Measurements from ENCODE around the gene CEP164.

Gene CEP164

DNA sequence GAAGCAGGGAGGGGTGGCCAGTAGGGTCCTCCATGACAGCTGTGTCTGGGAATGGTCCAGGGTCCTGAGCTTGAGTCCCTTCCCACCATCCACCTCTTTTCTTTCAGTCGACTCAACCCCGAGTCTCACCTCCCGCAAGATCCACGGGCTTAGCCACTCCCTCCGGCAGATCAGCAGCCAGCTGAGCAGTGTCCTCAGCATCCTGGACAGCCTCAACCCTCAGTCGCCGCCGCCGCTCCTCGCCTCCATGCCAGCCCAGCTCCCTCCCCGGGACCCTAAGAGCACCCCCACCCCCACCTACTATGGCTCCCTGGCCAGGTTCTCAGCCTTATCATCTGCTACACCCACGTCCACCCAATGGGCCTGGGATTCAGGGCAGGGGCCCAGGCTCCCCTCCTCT lies 81.9 kb downstream of the CEP164 start:
- H3K4me3 Mint-ChIP-seq: no peak overlapping the region

DNA sequence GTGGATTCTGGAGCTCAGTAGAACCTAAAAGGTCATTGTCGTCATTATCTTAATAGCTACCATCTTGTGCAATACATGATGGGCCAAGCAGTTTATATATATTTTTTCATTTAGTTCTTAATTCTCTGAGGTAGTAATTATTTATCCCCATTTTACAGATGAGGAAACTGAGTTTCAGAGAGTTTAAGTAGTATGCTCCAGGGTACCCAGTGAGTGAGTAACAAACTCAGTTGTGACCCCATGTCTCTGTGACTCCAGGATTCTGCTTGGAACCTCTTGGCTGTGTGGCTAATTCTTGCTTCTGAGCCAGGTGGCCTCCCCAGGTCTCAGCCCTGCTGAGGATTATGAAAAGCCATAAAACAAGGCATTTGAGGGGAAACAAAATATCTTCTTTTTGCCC lies 82.6 kb downstream of the CEP164 start:
- Mint-ChIP-seq H3K36me3 (ENCODE audit: low read depth) (peaks cover 75% of the 10 kb centered on the region), H3K27me3 (no peaks in the 10 kb centered on the region), H3K4me1 (ENCODE audit: low read depth) (peaks cover 7% of the 10 kb centered on the region), H3K9me3 (peaks cover 12% of the 10 kb centered on the region), H3K27ac (no peak overlapping the region), H3K4me3 (no peak overlapping the region)
- intact Hi-C loops (cut with micrococcal nuclease): no loop called here

More for the DNA sequence above, 81.9 kb downstream of the CEP164 start:
- peaks cover 16% of the 10 kb centered on the region for H3K9me3 Mint-ChIP-seq
- H3K36me3 Mint-ChIP-seq (ENCODE audit: low read depth): peaks cover 82% of the 10 kb centered on the region
- intact Hi-C loops (cut with micrococcal nuclease): no loop called here
- H3K27me3 Mint-ChIP-seq: no peaks in the 10 kb centered on the region
- H3K4me1 Mint-ChIP-seq (ENCODE audit: low read depth): peaks cover 7% of the 10 kb centered on the region
- no peak overlapping the region for H3K27ac Mint-ChIP-seq

- H3K9me3 Mint-ChIP-seq: peaks cover 3% of the 10 kb centered on the region
Observed at GRCh38 chr11:117410861-117411710, 83.4 kb downstream of the CEP164 start.

GRCh38 chr11:117411736-117412135 lies 84.1 kb downstream of the CEP164 start:
- Mint-ChIP-seq H3K27me3 (no peaks in the 10 kb centered on the region), H3K4me3 (no peak overlapping the region), H3K4me1 (ENCODE audit: low read depth) (peaks cover 7% of the 10 kb centered on the region), H3K36me3 (ENCODE audit: low read depth) (peaks cover 62% of the 10 kb centered on the region), H3K9me3 (no peaks in the 10 kb centered on the region), H3K27ac (no peak overlapping the region)
- intact Hi-C loops (cut with micrococcal nuclease): no loop called here

More at GRCh38 chr11:117410861-117411710, 83.4 kb downstream of the CEP164 start:
- Mint-ChIP-seq H3K36me3 (ENCODE audit: low read depth) (peaks cover 66% of the 10 kb centered on the region), H3K27ac (no peak overlapping the region), H3K4me1 (ENCODE audit: low read depth) (peaks cover 7% of the 10 kb centered on the region), H3K4me3 (no peak overlapping the region), H3K27me3 (no peaks in the 10 kb centered on the region)
- intact Hi-C loops (cut with micrococcal nuclease): no loop called here

- peaks cover 7% of the 10 kb centered on the region for H3K4me1 Mint-ChIP-seq (ENCODE audit: low read depth)
Observed at GRCh38 chr11:117412176-117412575, 84.5 kb downstream of the CEP164 start.

GRCh38 chr11:117412653-117413275 lies 85.1 kb downstream of the CEP164 start:
- intact Hi-C loops (cut with micrococcal nuclease): no loop called here
- H3K27me3 Mint-ChIP-seq: peaks cover 2% of the 10 kb centered on the region
- no peaks in the 10 kb centered on the region for H3K9me3 Mint-ChIP-seq
- H3K36me3 Mint-ChIP-seq (ENCODE audit: low read depth): peaks cover 56% of the 10 kb centered on the region
- no peak overlapping the region for H3K4me3 Mint-ChIP-seq
- H3K27ac Mint-ChIP-seq: no peak overlapping the region
- peaks cover 7% of the 10 kb centered on the region for H3K4me1 Mint-ChIP-seq (ENCODE audit: low read depth)

More at GRCh38 chr11:117412176-117412575, 84.5 kb downstream of the CEP164 start:
- no peaks in the 10 kb centered on the region for H3K9me3 Mint-ChIP-seq
- no peak overlapping the region for H3K4me3 Mint-ChIP-seq
- peaks cover 60% of the 10 kb centered on the region for H3K36me3 Mint-ChIP-seq (ENCODE audit: low read depth)
- no peaks in the 10 kb centered on the region for H3K27me3 Mint-ChIP-seq
- intact Hi-C loops (cut with micrococcal nuclease): no loop called here
- H3K27ac Mint-ChIP-seq: no peak overlapping the region

GRCh38 chr11:117413616-117414015 lies 86.0 kb downstream of the CEP164 start:
- peaks cover 4% of the 10 kb centered on the region for H3K27me3 Mint-ChIP-seq
- H3K27ac Mint-ChIP-seq: no peak overlapping the region
- peaks cover 48% of the 10 kb centered on the region for H3K36me3 Mint-ChIP-seq (ENCODE audit: low read depth)
- no peak overlapping the region for H3K4me3 Mint-ChIP-seq
- H3K4me1 Mint-ChIP-seq (ENCODE audit: low read depth): peaks cover 7% of the 10 kb centered on the region
- no peaks in the 10 kb centered on the region for H3K9me3 Mint-ChIP-seq
- intact Hi-C loops (cut with micrococcal nuclease): no loop called here

DNA sequence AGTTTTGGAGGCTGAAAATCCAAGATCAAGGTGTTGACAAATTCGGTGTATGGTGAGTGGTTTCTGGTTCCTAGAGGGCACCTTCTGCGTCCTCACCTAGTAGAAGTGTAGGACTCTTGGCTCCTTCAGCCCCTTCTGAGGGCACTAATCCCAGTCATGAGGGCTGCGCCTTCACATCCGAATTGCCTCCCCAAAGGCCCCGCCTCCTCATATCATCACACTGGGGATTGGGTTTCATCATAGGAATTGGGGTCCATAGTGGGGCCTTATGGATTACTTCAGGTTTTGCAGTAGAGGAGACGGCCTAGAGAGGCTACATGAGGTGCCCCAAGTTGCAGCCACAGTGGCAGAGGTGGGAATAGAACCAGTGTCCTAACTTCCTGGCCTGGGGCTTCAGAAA lies 87.1 kb downstream of the CEP164 start:
- peaks cover 37% of the 10 kb centered on the region for H3K36me3 Mint-ChIP-seq (ENCODE audit: low read depth)
- H3K27ac Mint-ChIP-seq: no peak overlapping the region
- H3K9me3 Mint-ChIP-seq: no peaks in the 10 kb centered on the region
- H3K27me3 Mint-ChIP-seq: peaks cover 4% of the 10 kb centered on the region
- intact Hi-C loops (cut with micrococcal nuclease): no loop called here
- peaks cover 4% of the 10 kb centered on the region for H3K4me1 Mint-ChIP-seq (ENCODE audit: low read depth)
- H3K4me3 Mint-ChIP-seq: no peak overlapping the region

- intact Hi-C loops (cut with micrococcal nuclease): no loop called here
- Mint-ChIP-seq H3K4me3 (no peak overlapping the region), H3K27ac (no peak overlapping the region), H3K27me3 (peaks cover 4% of the 10 kb centered on the region), H3K36me3 (ENCODE audit: low read depth) (peaks cover 31% of the 10 kb centered on the region), H3K4me1 (ENCODE audit: low read depth) (no peaks in the 10 kb centered on the region), H3K9me3 (no peaks in the 10 kb centered on the region)
Observed at GRCh38 chr11:117415358-117415896, 87.8 kb downstream of the CEP164 start.

DNA sequence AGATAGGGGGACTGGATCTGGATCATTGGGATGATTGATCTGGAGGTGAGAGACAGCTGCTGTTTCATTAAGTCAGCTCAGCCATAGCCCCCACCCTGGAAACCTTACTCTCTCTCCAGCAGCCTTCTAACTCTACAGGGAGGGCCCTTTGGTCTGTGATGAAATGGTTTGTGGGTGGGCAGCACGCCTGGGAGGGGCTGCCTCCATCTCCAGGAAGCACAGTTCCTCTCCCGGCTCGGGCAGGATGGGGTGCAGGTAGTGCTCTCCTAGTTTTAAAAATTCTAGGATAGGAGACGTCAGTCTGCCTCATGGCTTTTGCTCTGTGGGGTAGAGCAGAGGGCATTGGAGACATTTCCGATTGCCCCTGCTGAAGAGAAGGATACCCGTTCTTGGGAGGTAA lies 89.7 kb downstream of the CEP164 start:
- H3K36me3 Mint-ChIP-seq (ENCODE audit: low read depth): peaks cover 11% of the 10 kb centered on the region

DNA sequence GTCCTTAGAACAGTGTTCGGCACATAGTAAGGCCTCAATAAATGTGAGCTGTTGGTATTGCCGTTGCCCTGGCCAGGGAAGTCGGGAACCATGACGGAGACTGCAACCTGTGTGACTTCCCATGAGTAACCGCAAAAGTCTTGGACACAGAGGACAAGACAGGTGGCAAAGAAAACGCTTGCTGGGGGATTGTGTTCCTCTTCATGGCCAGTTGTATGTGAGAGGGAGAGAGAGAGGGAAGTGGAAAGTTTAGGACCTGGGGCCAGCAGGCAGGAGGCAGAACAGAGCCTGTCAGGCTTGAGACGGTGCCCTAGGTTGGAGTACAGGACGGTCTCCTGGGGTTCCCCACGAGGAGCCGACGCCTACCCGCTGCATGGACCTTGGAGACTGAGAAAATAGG lies 90.2 kb downstream of the CEP164 start:
- no peaks in the 10 kb centered on the region for H3K9me3 Mint-ChIP-seq
- intact Hi-C loops (cut with micrococcal nuclease): no loop called here
- H3K4me1 Mint-ChIP-seq (ENCODE audit: low read depth): no peaks in the 10 kb centered on the region
- peaks cover 6% of the 10 kb centered on the region for H3K36me3 Mint-ChIP-seq (ENCODE audit: low read depth)
- H3K27me3 Mint-ChIP-seq: peaks cover 4% of the 10 kb centered on the region
- no peak overlapping the region for H3K27ac Mint-ChIP-seq
- no peak overlapping the region for H3K4me3 Mint-ChIP-seq

More for the DNA sequence above, 89.7 kb downstream of the CEP164 start:
- Mint-ChIP-seq H3K27ac (no peak overlapping the region), H3K9me3 (no peaks in the 10 kb centered on the region), H3K27me3 (peaks cover 4% of the 10 kb centered on the region), H3K4me1 (ENCODE audit: low read depth) (no peaks in the 10 kb centered on the region), H3K4me3 (no peak overlapping the region)
- intact Hi-C loops (cut with micrococcal nuclease): no loop called here

DNA sequence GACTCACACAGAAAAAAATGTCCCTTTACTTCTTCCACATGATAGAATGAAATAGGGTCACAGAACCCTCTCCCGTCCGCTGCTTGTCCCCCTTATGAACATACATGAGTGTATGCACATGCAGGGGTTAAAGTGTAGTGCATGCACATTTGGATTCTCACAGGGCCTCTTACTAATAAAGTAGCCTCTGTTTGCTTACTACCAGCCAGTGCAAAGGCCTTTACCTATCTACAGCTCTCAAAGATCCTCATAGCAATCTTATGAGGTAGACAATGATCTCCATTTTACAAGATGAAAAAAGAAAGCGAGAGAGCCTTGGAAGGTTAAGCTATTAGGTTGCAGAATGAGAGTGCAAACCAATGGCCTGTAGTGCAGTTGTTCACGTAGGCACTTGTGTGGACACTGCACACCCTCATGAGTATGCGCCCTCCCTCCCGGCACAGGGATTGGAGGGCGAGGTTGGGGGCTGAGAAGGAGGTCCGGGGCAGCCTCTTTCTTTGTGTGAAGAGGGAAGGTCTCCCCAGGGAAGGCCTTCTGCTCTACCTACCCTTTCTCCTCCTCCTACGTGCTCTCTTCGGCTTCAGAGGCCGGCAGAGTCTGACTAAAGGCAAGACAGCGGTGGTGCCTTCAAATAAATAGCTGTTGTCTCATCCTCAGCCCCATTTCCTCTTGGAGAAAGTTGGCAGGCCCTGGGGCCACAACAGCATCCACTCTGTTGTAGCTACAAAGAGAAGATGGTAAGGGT lies 91.3 kb downstream of the CEP164 start:
- H3K4me1 Mint-ChIP-seq (ENCODE audit: low read depth): no peaks in the 10 kb centered on the region
- no peak overlapping the region for H3K27ac Mint-ChIP-seq
- no peaks in the 10 kb centered on the region for H3K36me3 Mint-ChIP-seq (ENCODE audit: low read depth)
- no peak overlapping the region for H3K4me3 Mint-ChIP-seq
- peaks cover 4% of the 10 kb centered on the region for H3K27me3 Mint-ChIP-seq
- no peaks in the 10 kb centered on the region for H3K9me3 Mint-ChIP-seq
- intact Hi-C loops (cut with micrococcal nuclease): no loop called here

DNA sequence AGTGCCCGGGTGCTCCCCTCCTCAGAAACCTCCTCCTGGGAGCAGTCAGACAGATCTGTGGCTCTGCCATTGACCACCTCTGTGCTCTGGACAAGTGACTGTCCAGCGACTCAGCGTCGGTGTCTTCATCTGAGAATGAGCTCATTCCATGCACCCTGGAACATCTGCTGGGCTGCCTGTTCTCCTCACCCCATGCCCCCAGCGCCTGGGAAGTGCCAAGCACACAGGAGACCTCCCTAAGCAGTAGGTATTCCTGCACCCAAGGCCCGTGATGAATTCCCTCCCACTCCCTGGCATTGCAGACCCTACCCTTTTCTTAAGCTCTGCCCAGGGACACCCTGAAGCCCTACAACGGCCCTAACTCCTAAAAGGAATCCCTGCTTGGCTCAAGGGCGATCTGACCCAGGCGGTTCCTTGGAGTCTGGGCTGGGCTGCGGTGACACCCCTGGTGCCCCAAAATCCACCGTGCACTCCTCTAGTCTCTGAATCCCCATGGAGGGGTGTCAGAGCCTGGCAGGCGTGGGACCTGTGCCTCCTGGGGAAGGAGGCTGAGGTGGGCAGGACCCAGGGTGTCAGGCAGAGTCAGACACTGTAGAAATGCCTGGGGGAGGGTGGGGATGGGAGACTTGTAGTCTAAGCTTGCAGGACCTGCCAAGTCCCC lies 92.0 kb downstream of the CEP164 start:
- no peak overlapping the region for H3K27ac Mint-ChIP-seq
- no peaks in the 10 kb centered on the region for H3K36me3 Mint-ChIP-seq (ENCODE audit: low read depth)
- no peaks in the 10 kb centered on the region for H3K4me1 Mint-ChIP-seq (ENCODE audit: low read depth)
- intact Hi-C loops (cut with micrococcal nuclease): no loop called here
- peaks cover 4% of the 10 kb centered on the region for H3K27me3 Mint-ChIP-seq
- no peaks in the 10 kb centered on the region for H3K9me3 Mint-ChIP-seq
- no peak overlapping the region for H3K4me3 Mint-ChIP-seq

Measured in dendritic cell treated with granulocyte-macrophage colony-stimulating factor and Interleukin-4, amounts not matched to agents 40 ng/mL and 50 ng/mL, for 4 days (primary cell).